Activated naive CD4-positive, alpha-beta T cell treated with anti-CD3 and anti-CD28 coated beads, Interleukin-2, amount 50 U/mL, for 24 hours (primary cell): ENCODE measurements around the gene LAMA2.

Source experiments
- H3K27ac Mint-ChIP-seq: one replicate; pipeline ENCODE4 v1.8.0; 2021; ENCODE audit warnings: mild to moderate bottlenecking, mixed read lengths
- H3K27me3 Mint-ChIP-seq: one replicate; pipeline ENCODE4 v1.8.0; 2021; ENCODE audit warnings: mixed read lengths
- H3K36me3 Mint-ChIP-seq: one replicate; pipeline ENCODE4 v1.8.0; 2021; ENCODE audit warnings: mixed read lengths
- H3K4me1 Mint-ChIP-seq: one replicate; pipeline ENCODE4 v1.8.0; 2021; ENCODE audit warnings: mixed read lengths
- H3K4me3 Mint-ChIP-seq: one replicate; pipeline ENCODE4 v1.8.0; 2021; ENCODE audit warnings: mild to moderate bottlenecking, mixed read lengths
- H3K9me3 Mint-ChIP-seq: one replicate; pipeline ENCODE4 v1.8.0; 2021; ENCODE audit warnings: mixed read lengths

LAMA2 gene

DNA sequence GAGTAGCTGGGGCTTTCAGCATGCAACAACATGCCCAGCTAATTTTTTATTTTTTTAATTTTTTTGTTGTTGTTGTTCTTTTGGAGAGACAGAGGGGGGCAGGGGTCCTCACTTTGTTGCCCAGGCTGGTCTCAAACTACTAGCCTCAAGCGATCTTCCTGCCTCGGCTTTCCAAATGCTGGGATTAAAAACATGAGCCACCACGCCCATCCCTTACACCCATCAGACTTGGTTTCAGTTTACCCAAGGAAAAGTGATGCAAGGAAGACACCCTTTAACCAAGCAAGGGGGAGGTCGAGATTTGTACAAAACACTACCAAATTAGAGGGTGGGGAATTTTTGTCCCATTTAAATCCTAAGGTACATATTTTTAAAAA lies 616.9 kb downstream of the LAMA2 start:
- H3K9me3 Mint-ChIP-seq: no peaks in the 10 kb centered on the region
- peaks cover 67% of the 10 kb centered on the region for H3K4me1 Mint-ChIP-seq
- no peak overlapping the region for H3K4me3 Mint-ChIP-seq
- H3K27ac Mint-ChIP-seq: no peak overlapping the region
- no peaks in the 10 kb centered on the region for H3K36me3 Mint-ChIP-seq
- H3K27me3 Mint-ChIP-seq: no peaks in the 10 kb centered on the region

DNA sequence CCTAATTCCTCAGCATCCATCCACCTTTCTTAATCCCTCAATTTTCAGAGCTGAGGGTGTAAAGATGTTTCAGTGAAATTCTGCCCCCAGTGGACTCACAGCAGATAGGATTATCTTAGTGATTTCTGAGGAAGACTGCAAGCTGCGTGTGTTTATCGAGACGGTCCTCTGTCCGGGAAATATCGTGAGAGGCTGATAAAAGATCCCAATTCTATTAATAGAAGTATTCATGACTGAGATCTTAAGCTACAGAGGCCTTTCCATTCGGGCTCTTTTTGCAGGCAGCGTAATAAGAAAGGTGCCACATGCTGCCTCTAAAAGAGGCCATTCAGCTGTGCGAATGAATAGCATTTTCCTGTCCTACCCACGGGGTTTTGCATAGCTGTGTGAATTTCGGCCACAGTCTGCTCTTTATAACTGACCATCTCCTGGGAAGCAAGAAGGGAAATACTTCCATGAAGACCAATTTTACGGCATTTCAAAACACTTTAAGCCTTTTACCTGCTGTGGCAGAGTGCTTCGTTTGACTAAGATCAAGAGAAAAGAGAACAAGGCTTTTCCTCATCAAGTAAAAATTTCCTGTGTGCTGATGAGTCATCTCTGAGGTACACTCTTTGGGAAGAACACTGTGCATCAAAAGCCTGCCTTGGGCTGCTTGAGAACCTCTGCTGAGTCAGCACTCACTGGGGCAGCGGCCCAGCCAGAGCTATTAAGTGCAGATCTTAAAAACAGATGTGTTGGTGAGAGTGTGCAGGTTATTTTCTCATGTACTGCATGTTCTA lies 618.2 kb downstream of the LAMA2 start:
- Mint-ChIP-seq H3K27ac (peak overlapping the region; percentile 64), H3K4me3 (peak overlapping the region; percentile 53), H3K36me3 (no peaks in the 10 kb centered on the region), H3K27me3 (no peaks in the 10 kb centered on the region), H3K4me1 (peaks cover 54% of the 10 kb centered on the region), H3K9me3 (no peaks in the 10 kb centered on the region)

DNA sequence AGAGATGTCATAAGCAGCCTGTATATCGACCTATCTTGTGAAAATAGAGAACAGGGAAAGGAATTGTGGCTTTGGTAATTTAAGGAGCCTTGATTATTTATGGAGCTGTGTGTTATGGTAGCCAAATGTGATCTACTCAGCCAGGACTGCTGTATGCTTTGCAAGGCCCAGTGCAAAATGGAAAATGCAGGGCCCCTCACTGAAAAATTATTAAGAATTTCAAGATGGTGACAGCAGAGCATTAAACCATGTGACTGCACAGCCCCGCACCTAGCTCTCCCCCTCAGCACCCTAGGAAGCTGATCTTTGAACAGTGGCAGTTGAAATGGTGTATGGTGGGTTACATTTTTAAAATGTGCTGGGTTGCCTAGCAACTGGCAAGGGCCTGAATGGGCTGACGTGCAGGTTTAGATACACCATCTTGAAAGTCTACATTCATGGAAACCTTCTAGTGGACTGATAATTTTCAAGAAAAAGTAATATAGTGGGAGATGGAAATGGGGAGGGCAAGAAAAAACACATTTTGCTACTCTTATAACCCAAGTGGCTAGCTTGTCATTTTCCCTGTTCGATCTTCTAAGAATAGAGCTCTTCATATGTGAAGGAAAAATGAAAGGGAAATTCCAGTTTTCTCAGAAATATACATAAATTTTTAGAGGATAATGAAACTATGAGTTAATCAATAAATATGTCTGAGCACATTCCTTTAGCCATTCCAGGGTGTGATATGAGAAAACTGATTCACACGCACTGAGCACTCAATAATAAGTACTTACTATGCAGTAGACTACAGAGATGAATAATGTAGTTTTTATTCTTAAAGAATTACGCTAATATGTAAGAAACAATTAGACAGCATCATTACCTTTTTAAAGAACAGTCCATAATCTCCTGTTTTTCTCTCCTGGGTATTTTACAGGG lies 619.1 kb downstream of the LAMA2 start:
- Mint-ChIP-seq H3K4me3 (no peak overlapping the region), H3K27me3 (no peaks in the 10 kb centered on the region), H3K4me1 (peaks cover 45% of the 10 kb centered on the region), H3K27ac (no peak overlapping the region), H3K36me3 (no peaks in the 10 kb centered on the region), H3K9me3 (no peaks in the 10 kb centered on the region)

DNA sequence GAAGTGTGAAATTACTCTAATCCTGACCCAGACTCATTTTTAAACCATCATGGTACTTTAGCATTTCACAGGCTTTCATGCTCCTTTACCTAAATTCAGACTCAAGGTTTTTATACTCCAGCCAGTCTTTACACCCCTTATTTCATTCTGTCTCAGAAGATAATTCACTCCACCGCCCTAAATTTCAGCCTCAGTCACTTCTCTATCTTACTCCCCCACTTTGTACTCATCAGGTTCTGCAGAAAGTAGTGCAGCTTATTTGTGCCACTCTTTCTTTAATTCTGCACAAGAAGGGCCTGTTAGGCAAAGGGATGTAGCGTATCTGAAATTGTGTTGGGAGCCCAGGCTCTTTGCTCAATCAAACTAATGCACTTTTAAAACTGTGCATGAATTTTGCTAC lies 621.5 kb downstream of the LAMA2 start:
- Mint-ChIP-seq H3K4me1 (peaks cover 21% of the 10 kb centered on the region), H3K9me3 (no peaks in the 10 kb centered on the region), H3K36me3 (no peaks in the 10 kb centered on the region), H3K27me3 (no peaks in the 10 kb centered on the region), H3K27ac (no peak overlapping the region), H3K4me3 (no peak overlapping the region)

DNA sequence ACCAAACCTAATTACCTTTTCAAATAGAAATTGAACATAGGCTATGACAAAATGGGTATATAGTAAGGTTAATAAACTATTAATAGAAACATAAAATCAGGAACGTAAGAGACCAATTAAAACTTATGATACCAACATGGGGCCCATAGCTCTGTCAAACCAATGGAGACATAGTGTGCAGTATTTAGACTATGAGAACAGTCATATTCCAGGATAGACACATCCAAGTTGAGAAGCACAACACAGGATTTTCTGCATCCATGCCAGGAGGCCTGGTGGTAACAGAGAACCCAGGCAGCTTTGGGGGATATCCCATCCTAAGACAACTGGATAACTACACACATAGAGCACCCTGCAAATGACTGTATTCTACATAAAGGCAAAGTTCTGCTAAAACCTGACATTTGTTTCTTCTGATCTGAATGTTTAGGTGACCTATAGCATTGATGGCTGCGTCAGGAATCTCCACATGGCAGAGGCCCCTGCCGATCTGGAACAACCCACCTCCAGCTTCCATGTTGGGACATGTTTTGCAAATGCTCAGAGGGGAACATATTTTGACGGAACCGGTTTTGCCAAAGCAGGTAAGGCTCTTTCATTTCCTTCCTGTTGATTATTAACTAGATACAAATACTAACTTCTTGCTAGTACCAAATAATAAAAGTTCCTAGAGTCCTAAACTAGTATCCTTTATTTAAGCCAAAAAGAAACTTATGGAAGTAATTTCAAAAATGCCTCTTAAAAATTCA lies 624.3 kb downstream of the LAMA2 start:
- Mint-ChIP-seq H3K4me3 (no peak overlapping the region), H3K27me3 (no peaks in the 10 kb centered on the region), H3K9me3 (no peaks in the 10 kb centered on the region), H3K27ac (no peak overlapping the region), H3K36me3 (peaks cover 1% of the 10 kb centered on the region), H3K4me1 (peaks cover 4% of the 10 kb centered on the region)

DNA sequence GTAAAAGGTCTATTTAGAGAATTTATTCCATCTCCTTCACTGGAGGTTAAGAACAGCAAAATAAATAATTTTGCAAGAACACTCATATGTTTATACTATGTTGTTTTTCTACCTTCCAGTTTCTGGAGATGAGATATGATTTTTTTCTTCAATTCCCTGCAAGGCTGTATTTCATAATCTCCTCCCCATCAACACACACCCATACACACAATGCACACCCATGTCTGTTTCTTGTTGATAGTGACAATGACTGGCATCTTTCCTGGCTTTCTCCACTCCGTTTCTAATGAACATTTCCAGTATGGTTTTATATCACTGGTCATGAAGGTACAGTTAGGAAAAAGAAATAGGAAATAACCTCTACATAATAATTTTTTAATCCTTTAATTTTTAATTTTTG lies 624.9 kb downstream of the LAMA2 start:
- H3K27me3 Mint-ChIP-seq: no peaks in the 10 kb centered on the region
- H3K4me3 Mint-ChIP-seq: no peak overlapping the region
- peaks cover 1% of the 10 kb centered on the region for H3K36me3 Mint-ChIP-seq
- no peaks in the 10 kb centered on the region for H3K4me1 Mint-ChIP-seq
- no peaks in the 10 kb centered on the region for H3K9me3 Mint-ChIP-seq
- no peak overlapping the region for H3K27ac Mint-ChIP-seq

DNA sequence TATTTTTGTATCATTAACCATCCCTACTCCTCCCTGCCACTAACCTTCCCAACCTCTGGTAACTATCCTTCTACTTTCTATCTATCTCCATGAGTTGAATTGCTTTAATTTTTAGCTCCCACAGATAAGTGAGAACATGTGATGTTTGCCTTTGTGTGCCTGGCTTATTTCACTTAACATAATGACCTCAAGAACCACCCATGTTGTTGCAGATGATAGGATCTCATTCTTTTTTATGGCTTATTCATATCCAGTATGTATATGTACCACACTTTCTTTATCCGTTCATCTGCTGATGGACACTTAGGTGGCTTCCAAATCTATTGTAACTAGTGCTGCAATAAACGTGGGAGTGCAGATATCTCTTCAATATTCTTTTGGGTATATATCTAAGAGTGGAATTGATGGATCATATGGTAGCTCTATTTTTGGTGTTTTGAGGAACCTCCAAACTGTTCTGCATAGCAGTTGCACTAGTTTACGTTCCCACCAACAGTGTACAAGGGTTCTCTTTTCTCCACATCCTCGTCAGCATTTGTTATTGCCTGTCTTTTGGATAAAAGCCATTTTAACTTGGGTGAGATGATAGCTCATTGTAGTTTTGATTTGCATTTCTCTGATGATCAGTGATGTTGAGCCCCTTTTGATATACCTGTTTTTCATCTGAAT lies 625.7 kb downstream of the LAMA2 start:
- Mint-ChIP-seq H3K27me3 (no peaks in the 10 kb centered on the region), H3K4me3 (no peak overlapping the region), H3K27ac (no peak overlapping the region), H3K4me1 (no peaks in the 10 kb centered on the region), H3K9me3 (no peaks in the 10 kb centered on the region), H3K36me3 (peaks cover 1% of the 10 kb centered on the region)

DNA sequence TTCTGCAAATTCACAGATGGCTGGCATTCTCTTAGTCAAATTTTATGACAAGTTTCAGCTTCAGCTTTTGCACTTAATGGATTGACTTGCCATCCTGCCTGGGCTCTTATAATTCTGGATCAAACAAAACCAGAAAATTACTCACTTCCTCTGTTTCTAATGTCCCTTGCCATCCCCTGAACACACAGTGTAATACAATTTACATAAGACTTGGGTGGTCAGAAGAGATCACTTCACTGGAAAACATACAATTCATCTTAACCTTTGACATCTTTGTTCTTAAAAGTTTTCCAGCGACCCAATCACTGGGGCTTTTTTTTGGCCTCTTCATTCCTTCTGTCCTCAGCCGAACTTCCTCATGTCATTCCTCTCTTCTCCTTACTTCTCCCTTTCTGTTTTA lies 628.0 kb downstream of the LAMA2 start:
- Mint-ChIP-seq H3K4me1 (no peaks in the 10 kb centered on the region), H3K27me3 (no peaks in the 10 kb centered on the region), H3K27ac (no peak overlapping the region), H3K9me3 (no peaks in the 10 kb centered on the region), H3K36me3 (peaks cover 1% of the 10 kb centered on the region), H3K4me3 (no peak overlapping the region)

DNA sequence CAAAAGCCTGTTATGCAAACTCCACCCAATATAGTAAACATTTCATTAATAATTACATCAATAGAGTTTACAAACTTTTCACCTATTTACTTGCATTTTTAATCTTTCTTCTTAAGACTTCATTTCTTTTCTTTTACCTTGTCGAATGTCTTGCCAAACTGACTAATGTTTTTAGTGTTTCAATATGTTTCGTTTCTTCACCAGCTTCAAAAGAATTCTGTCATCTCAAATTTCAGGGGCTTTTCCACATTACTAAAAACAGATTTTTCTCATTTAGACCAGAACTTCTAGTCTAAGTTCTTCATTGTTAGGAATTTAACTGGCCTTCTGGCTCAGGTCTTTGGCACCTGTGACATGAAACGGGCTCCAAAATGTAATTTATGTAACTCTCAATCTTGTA lies 630.5 kb downstream of the LAMA2 start:
- peaks cover 1% of the 10 kb centered on the region for H3K36me3 Mint-ChIP-seq
- no peak overlapping the region for H3K27ac Mint-ChIP-seq
- H3K4me1 Mint-ChIP-seq: no peaks in the 10 kb centered on the region
- no peak overlapping the region for H3K4me3 Mint-ChIP-seq
- no peaks in the 10 kb centered on the region for H3K9me3 Mint-ChIP-seq
- no peaks in the 10 kb centered on the region for H3K27me3 Mint-ChIP-seq

DNA sequence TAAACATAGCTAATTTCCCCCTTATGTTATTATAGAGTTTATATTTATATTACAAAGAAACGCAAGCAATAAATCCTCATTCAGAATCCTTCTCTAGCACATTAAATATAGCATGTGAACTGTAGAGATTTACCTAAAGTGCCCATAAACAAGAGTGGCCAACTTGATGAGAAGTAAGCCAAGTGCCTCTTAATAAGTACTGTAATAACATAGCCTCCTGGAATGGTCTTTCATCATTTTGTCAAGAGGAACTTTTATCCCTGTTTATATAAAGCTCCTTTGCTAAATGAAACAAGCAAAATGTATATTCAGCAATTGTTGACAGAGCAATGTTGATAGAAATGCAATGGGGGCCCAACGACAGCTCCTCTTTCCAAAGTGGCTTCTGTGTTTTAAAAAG lies 632.1 kb downstream of the LAMA2 start:
- no peaks in the 10 kb centered on the region for H3K9me3 Mint-ChIP-seq
- H3K27me3 Mint-ChIP-seq: no peaks in the 10 kb centered on the region
- H3K4me3 Mint-ChIP-seq: no peak overlapping the region
- H3K36me3 Mint-ChIP-seq: no peaks in the 10 kb centered on the region
- no peak overlapping the region for H3K27ac Mint-ChIP-seq
- H3K4me1 Mint-ChIP-seq: no peaks in the 10 kb centered on the region

DNA sequence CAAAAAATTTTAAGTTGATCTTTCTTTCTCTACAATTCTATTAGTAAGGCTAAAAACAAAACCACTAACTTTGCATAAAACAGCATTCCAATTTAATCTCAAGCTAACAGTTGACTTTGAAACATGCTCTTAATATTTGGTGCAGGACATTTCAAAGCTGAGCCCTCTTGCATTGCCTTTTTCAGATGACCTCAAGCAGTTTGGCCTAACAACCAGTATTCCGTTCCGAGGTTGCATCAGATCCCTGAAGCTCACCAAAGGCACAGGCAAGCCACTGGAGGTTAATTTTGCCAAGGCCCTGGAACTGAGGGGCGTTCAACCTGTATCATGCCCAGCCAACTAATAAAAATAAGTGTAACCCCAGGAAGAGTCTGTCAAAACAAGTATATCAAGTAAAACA lies 633.1 kb downstream of the LAMA2 start:
- H3K4me3 Mint-ChIP-seq: no peak overlapping the region
- no peak overlapping the region for H3K27ac Mint-ChIP-seq
- no peaks in the 10 kb centered on the region for H3K36me3 Mint-ChIP-seq
- H3K9me3 Mint-ChIP-seq: no peaks in the 10 kb centered on the region
- H3K4me1 Mint-ChIP-seq: no peaks in the 10 kb centered on the region
- H3K27me3 Mint-ChIP-seq: no peaks in the 10 kb centered on the region

DNA sequence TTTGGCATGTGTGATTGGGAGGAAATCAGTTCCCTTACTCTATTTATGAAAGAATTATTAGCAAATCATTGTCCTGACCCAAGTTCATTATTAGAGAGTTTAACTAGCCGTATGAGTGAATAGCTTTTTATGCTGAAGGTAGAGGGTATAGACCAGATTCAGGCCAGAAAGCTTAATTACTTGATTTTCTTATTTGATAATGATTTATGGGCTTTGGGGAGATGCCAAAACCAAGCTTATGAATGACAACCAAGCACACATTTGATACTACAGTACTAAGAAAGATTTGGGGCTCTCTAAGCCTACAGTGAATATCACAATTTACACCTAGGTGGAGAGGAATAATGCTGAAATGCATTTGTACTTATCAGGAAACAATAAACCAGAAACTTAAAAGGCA lies 633.8 kb downstream of the LAMA2 start:
- H3K27ac Mint-ChIP-seq: no peak overlapping the region
- peaks cover 4% of the 10 kb centered on the region for H3K4me1 Mint-ChIP-seq
- H3K9me3 Mint-ChIP-seq: no peaks in the 10 kb centered on the region
- H3K27me3 Mint-ChIP-seq: no peaks in the 10 kb centered on the region
- no peaks in the 10 kb centered on the region for H3K36me3 Mint-ChIP-seq
- H3K4me3 Mint-ChIP-seq: no peak overlapping the region

DNA sequence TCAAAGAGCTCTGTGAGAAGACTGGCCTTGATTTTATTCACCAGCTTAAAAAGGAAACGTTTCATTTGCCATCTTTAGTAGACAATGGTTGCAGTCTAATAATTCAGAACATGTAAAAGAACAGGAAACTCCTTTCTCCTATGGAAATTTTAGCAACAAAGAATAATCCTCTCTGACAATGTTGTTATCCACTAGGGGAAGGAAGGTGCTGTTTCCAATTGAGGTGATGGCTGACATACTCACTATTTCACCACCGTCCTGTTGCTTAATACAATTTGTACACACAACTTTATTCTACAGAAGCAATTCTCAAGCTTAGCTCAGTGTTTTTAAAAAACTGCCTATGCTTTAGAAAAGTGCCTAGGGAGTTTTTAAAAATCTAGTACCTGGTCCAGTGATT lies 634.4 kb downstream of the LAMA2 start:
- no peaks in the 10 kb centered on the region for H3K27me3 Mint-ChIP-seq
- H3K9me3 Mint-ChIP-seq: no peaks in the 10 kb centered on the region
- no peak overlapping the region for H3K27ac Mint-ChIP-seq
- peaks cover 4% of the 10 kb centered on the region for H3K4me1 Mint-ChIP-seq
- no peak overlapping the region for H3K4me3 Mint-ChIP-seq
- no peaks in the 10 kb centered on the region for H3K36me3 Mint-ChIP-seq

DNA sequence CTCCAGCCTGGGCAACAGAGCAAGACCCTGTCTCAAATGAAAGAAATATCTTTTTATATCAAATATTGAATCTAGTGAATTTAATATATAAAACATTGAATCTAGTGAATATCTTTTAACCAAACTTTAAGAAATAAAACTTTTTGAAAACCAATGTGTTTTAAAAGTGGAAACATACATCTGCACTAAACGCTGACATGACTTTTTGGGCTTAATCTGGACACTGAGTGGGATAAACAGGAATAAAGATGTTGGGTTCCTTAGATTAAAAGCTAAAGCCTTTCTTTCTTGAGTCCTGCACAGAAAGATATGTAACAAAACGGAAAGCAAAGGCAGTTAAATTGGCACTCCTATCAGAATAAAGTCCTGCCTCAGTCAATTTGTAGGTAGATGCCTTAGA lies 636.8 kb downstream of the LAMA2 start:
- no peaks in the 10 kb centered on the region for H3K27me3 Mint-ChIP-seq

DNA sequence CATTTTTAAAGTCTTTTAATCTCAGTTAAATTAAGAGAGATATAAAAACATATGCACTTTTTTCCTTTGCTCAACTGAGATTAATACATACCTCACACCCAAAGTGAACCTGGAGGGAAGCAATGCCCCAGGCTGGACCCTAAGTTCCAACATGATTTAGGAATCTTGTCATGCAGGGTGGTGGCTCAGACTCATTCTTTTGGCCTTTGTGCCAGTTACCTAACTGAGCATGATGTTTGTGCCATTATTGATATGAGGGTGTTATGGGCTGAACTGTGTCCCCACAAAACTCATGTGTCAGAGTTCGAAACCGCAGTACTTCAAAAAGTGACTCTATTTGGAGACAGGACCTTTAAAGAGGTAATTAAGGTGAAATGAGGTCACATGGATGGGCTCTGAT lies 639.0 kb downstream of the LAMA2 start:
- Mint-ChIP-seq H3K4me1 (peaks cover 7% of the 10 kb centered on the region), H3K9me3 (no peaks in the 10 kb centered on the region), H3K27ac (no peak overlapping the region), H3K36me3 (no peaks in the 10 kb centered on the region), H3K4me3 (no peak overlapping the region), H3K27me3 (no peaks in the 10 kb centered on the region)

More for the DNA sequence above, 636.8 kb downstream of the LAMA2 start:
- Mint-ChIP-seq H3K4me3 (no peak overlapping the region), H3K4me1 (peaks cover 4% of the 10 kb centered on the region), H3K36me3 (no peaks in the 10 kb centered on the region), H3K9me3 (no peaks in the 10 kb centered on the region), H3K27ac (no peak overlapping the region)
